Testis (tissue), 2 donors: Measurements from ENCODE around the gene ACTR1B.

Source experiments
- CTCF ChIP-seq, 3 experiments: fragments of 450-650 bp in 2 of 3; fragments of 200-600 bp in 1 of 3; sonication (generic) in 1 of 3; IDR thresholded peaks; one replicate each; pipeline ENCODE4 v1.5.1; 2016 to 2019; ENCODE audit warnings: antibody characterized with exemption in 3 of 3, mild to moderate bottlenecking in 2 of 3, moderate library complexity in 1 of 3
- POLR2A ChIP-seq: fragments of 450-650 bp; IDR thresholded peaks from one replicate; pipeline ENCODE4 v1.6.1; 2017; ENCODE audit warnings: antibody characterized with exemption, mild to moderate bottlenecking, moderate library complexity

DNA sequence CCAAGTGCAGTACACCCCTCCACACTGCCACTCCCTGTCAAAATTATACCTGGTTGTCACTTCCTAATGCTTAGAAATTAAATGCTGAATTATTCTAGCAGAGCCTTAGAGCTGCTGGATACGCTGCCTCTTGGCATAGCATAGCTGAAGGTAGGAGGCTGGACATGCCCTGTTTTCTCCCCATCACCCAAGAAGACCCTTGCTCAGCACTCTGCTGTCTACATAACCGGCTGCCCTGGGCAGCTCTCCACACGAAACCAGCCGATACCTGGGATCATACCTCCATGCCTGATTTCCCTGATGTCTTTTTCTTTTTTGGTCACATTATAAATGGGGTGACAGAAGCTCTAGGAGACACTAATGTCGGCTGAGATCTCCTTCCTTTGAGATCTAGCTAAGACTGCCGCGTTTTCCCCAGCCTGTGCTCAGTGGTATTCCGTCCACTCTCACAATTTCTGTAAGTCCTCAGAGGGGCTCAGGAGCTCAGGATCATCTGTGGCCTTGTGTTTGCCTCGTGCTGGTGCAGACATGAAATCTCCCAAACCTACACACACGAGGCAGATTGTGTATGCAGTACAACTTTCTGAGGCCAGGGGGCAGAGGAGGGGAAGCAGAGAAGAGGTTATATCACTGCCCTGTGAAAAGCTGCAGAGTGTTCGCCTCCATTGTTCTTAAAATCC, 36.1 kb upstream of the ACTR1B start:
- TF ChIP-seq CTCF (IDR thresholded peaks at IDR 0.05) (peak in 2 of 3 experiments; percentile 52 to 63), POLR2A (no peak)
